Measurements from ENCODE around the gene SV2B. TPM values are rescaled to one million over a fixed set of nuclear protein-coding genes. Genes with fewer than 3 reads are reported as not detected.

The SV2B gene
- total and polyA plus RNA-seq, 2 experiments from 2014 or later = 0.06 to 0.76 TPM

DNA sequence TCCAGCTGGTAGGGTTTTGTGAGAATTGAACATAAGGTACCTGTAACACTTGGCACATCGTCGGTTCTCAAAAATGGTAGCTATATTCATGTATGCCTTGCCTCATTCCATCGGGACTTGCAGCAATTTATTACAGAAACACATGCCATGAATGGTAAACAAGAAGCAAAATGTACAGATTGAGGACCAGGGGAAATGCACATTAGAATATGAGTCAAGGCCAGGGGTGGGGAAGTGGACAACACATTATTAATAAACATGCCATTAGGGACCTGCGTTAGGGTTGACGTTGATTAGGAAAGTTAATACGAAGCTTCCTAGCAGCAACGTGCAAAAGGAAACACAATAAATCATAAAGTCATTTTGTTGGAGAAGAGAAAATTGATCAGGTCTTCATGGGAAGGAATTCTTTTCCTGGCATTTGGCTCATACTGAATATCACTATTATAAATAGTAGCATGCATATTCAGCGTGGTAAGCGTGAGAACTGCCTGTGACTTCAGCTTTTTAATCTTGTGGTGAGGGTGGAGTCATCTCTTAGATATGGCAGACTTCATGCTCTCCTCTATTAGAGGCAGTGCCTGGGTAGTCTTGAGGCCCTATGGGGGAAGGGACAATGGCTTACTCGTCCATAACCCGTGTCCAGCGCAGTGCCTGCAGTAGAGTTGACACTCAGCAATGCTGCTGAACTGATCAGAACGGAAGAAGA is 184.9 kb downstream of the SV2B start:
- Histone ChIP-seq H3F3A (replicated peaks; ENCODE audit: low read depth) (no peaks in the 10 kb centered on the region), H3K27ac (ENCODE audit: low read depth) (no peak overlapping the region), H3K4me1 (ENCODE audit: insufficient read depth) (no peaks in the 10 kb centered on the region), H3K9me2 (ENCODE audit: insufficient read depth) (peaks cover 5% of the 10 kb centered on the region; the same call in 1 of the 2 replicates), H3K27me3 (ENCODE audit: insufficient read depth) (no peaks in the 10 kb centered on the region), H3K79me2 (replicated peaks; ENCODE audit: insufficient read depth) (no peaks in the 10 kb centered on the region), H2AFZ (no peak overlapping the region), H4K20me1 (replicated peaks; ENCODE audit: insufficient read depth) (no peaks in the 10 kb centered on the region), H3K36me3 (ENCODE audit: insufficient read depth) (no peaks in the 10 kb centered on the region), H3K4me3 (no peak overlapping the region), H3K4me2 (no peak overlapping the region)
- peaks cover 4% of the 10 kb centered on the region; the same call in 1 of the 3 replicates for H3K4me1 Mint-ChIP-seq
- H3K27me3 Mint-ChIP-seq (ENCODE audit: insufficient read depth, low read depth, poor library complexity) = peaks cover 3% of the 10 kb centered on the region
- no peak overlapping the region for H3K4me3 Mint-ChIP-seq
- DNase-seq (ENCODE audit: low spot score) (no peak), ATAC-seq (no peak)
- no peak for TF ChIP-seq CTCF (conservative IDR thresholded peaks at IDR 0.05; ENCODE audit: low read depth in 2 of 2)
- TF ChIP-seq EZH2phosphoT487 (IDR thresholded peaks at IDR 0.05; ENCODE audit: unreplicated experiment) = no peak
- TF ChIP-seq CREB1 (CRISPR knock-in tag; IDR thresholded peaks at IDR 0.05; ENCODE audit: low read depth) = no peak
- no peak overlapping the region for H3K27ac Mint-ChIP-seq
- no peaks in the 10 kb centered on the region for H3K9me3 Mint-ChIP-seq
- H3K36me3 Mint-ChIP-seq (ENCODE audit: low read depth) = no peaks in the 10 kb centered on the region

DNA sequence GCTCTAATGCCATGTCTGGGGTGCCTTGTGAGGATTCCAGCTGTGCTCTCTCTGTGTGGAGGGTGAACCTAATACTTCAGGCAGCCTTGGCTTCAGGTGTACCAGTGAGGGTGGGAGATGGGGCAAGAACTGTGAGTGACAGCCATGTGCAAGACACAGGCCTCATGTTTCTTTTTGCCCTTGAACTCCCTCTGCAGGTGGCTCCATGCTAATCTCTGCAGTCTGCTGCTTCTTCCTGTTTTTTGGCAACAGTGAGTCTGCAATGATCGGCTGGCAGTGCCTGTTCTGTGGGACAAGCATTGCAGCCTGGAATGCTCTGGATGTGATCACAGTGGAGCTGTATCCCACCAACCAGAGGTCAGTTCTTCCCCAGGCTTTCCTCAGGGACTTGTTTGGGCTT is 189.3 kb downstream of the SV2B start:
- no peaks in the 10 kb centered on the region for H3K4me1 ChIP-seq (ENCODE audit: insufficient read depth)
- Mint-ChIP-seq H3K4me1 (peaks cover 4% of the 10 kb centered on the region; the same call in 1 of the 3 replicates), H3K9me3 (no peaks in the 10 kb centered on the region), H3K27ac (no peak overlapping the region), H3K27me3 (ENCODE audit: insufficient read depth, low read depth, poor library complexity) (peaks cover 3% of the 10 kb centered on the region), H3K4me3 (no peak overlapping the region), H3K36me3 (ENCODE audit: low read depth) (no peaks in the 10 kb centered on the region)
- H2AFZ ChIP-seq = peak overlapping the region; percentile 81; the same call in 1 of the 2 replicates
- DNase-seq (ENCODE audit: low spot score) (peak; percentile 38), ATAC-seq (peak; percentile 49; the same call in 2 of the 3 replicates)
- no peaks in the 10 kb centered on the region for H3F3A ChIP-seq (replicated peaks; ENCODE audit: low read depth)
- no peaks in the 10 kb centered on the region for H3K36me3 ChIP-seq (ENCODE audit: insufficient read depth)
- H3K27ac ChIP-seq (ENCODE audit: low read depth) = no peak overlapping the region
- H3K27me3 ChIP-seq (ENCODE audit: insufficient read depth) = no peaks in the 10 kb centered on the region
- no peak overlapping the region for H3K4me2 ChIP-seq
- H3K79me2 ChIP-seq (replicated peaks; ENCODE audit: insufficient read depth) = no peaks in the 10 kb centered on the region
- no peak overlapping the region for H3K4me3 ChIP-seq
- no peak for TF ChIP-seq STAT1 (IDR thresholded peaks at IDR 0.05; ENCODE audit: unreplicated experiment)
- peak; percentile 25 to 56; a peak in 3 of 4 replicates for TF ChIP-seq CTCF (conservative IDR thresholded peaks at IDR 0.05; ENCODE audit: low read depth in 2 of 2)
- no peaks in the 10 kb centered on the region for H4K20me1 ChIP-seq (replicated peaks; ENCODE audit: insufficient read depth)
- peaks cover 5% of the 10 kb centered on the region; the same call in 1 of the 2 replicates for H3K9me2 ChIP-seq (ENCODE audit: insufficient read depth)

- no peaks in the 10 kb centered on the region for H3K27me3 ChIP-seq (ENCODE audit: insufficient read depth)
- no peaks in the 10 kb centered on the region for H3K36me3 Mint-ChIP-seq (ENCODE audit: low read depth)
- H3K4me3 Mint-ChIP-seq = no peak overlapping the region
- H3K9me3 Mint-ChIP-seq = no peaks in the 10 kb centered on the region
- H3K27me3 Mint-ChIP-seq (ENCODE audit: insufficient read depth, low read depth, poor library complexity) = peaks cover 3% of the 10 kb centered on the region
- DNase-seq (ENCODE audit: low spot score) (no peak), ATAC-seq (no peak)
- no peak overlapping the region for H2AFZ ChIP-seq
- H3K4me3 ChIP-seq = no peak overlapping the region
- H3K9me2 ChIP-seq (ENCODE audit: insufficient read depth) = no peaks in the 10 kb centered on the region
- no peak overlapping the region for H3K27ac Mint-ChIP-seq
- no peak overlapping the region for H3K27ac ChIP-seq (ENCODE audit: low read depth)
- H3K4me1 Mint-ChIP-seq = peaks cover 4% of the 10 kb centered on the region; the same call in 1 of the 3 replicates
- H3K79me2 ChIP-seq (replicated peaks; ENCODE audit: insufficient read depth) = no peaks in the 10 kb centered on the region
- H3F3A ChIP-seq (replicated peaks; ENCODE audit: low read depth) = no peaks in the 10 kb centered on the region
- H3K36me3 ChIP-seq (ENCODE audit: insufficient read depth) = no peaks in the 10 kb centered on the region
- no peaks in the 10 kb centered on the region for H4K20me1 ChIP-seq (replicated peaks; ENCODE audit: insufficient read depth)
- no peaks in the 10 kb centered on the region for H3K4me1 ChIP-seq (ENCODE audit: insufficient read depth)
- no peak overlapping the region for H3K4me2 ChIP-seq
- TF ChIP-seq POLR2AphosphoS5 (IDR thresholded peaks at IDR 0.05; ENCODE audit: low read depth) = no peak
- no peak for TF ChIP-seq ZNF114 (CRISPR knock-in tag; IDR thresholded peaks at IDR 0.05)
- no peak for TF ChIP-seq ETS1 (IDR thresholded peaks at IDR 0.05)
- TF ChIP-seq STAT1 (IDR thresholded peaks at IDR 0.05; ENCODE audit: unreplicated experiment) = no peak
- TF ChIP-seq CTCF (conservative IDR thresholded peaks at IDR 0.05; ENCODE audit: low read depth in 2 of 2) = no peak
- TF ChIP-seq JUNB (IDR thresholded peaks at IDR 0.05; ENCODE audit: unreplicated experiment) = no peak
Measured at GRCh38 chr15:91290553-91290952, 190.5 kb downstream of the SV2B start.
